ENCODE measurements around the gene GPR160. TPM values are rescaled to one million over a fixed set of nuclear protein-coding genes. Genes with fewer than 3 reads are reported as not detected.

GPR160 gene
- total RNA-seq, 4 donors from 2014 or later, result 1.5 to 6.3 (median 3.3) TPM

DNA sequence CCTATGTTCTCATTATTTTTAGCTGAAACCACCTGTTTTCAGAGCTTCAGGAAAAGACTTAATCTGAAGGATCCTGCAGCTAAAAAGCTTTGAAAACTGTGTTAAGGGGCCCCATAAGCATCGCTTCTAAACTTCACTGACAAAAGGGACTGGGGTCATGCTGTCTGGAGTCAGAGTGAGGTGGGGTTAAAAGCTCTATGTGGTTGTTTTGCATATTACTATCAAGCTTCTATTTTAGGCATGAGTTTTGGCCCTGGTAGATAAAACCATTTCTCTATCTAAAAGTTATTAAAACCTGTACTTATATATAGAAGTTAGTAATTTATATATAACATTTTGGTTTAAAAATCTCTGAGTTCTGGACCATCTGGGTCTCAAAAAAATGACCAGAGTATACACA is 45.5 kb downstream of the GPR160 start:
- no peak for DNase-seq (ENCODE audit: low spot score in 2 of 2)
- intact Hi-C loops (cut with DNase I; ENCODE audit: low total_unique reads), result no loop called here
- no peak for TF ChIP-seq POLR2A (IDR thresholded peaks at IDR 0.05)
- TF ChIP-seq, protein P1, sequence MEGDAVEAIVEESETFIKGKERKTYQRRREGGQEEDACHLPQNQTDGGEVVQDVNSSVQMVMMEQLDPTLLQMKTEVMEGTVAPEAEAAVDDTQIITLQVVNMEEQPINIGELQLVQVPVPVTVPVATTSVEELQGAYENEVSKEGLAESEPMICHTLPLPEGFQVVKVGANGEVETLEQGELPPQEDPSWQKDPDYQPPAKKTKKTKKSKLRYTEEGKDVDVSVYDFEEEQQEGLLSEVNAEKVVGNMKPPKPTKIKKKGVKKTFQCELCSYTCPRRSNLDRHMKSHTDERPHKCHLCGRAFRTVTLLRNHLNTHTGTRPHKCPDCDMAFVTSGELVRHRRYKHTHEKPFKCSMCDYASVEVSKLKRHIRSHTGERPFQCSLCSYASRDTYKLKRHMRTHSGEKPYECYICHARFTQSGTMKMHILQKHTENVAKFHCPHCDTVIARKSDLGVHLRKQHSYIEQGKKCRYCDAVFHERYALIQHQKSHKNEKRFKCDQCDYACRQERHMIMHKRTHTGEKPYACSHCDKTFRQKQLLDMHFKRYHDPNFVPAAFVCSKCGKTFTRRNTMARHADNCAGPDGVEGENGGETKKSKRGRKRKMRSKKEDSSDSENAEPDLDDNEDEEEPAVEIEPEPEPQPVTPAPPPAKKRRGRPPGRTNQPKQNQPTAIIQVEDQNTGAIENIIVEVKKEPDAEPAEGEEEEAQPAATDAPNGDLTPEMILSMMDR (IDR thresholded peaks at IDR 0.05), result no peak
- WGBS, 2 donors, result 94 to 100% methylated on average over 1 of the region's 1 CpG
- no peak overlapping the region for H3K4me3 ChIP-seq (ENCODE audit: low read depth, poor library complexity, severe bottlenecking)

DNA sequence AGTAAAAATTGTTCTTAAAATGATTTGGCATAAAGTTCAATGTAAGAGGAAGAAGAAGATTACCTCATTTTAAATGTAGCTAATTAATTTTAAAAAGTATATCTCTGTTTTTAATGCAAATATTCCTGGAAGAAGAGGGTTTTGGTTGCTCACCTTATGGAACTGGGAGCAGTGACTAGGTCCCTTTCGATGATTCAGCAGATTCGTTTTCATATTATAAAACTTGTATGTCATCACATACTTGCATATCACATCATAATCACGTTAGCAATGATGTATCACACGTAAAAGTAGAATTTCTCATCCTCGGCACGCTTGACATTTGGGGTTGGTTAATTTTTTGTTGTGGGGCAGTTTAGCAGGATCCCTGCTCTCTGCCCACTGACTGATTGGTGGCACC is 47.6 kb downstream of the GPR160 start:
- intact Hi-C loops (cut with DNase I; ENCODE audit: low total_unique reads), result no loop called here
- TF ChIP-seq POLR2A (IDR thresholded peaks at IDR 0.05), result no peak
- TF ChIP-seq, protein P1 (IDR thresholded peaks at IDR 0.05), result no peak
- DNase-seq (ENCODE audit: low spot score in 2 of 2), result no peak
- H3K4me3 ChIP-seq (ENCODE audit: low read depth, poor library complexity, severe bottlenecking), result no peak overlapping the region
- WGBS, 2 donors, result 94% methylated on average over 6 of the region's 6 CpGs

DNA sequence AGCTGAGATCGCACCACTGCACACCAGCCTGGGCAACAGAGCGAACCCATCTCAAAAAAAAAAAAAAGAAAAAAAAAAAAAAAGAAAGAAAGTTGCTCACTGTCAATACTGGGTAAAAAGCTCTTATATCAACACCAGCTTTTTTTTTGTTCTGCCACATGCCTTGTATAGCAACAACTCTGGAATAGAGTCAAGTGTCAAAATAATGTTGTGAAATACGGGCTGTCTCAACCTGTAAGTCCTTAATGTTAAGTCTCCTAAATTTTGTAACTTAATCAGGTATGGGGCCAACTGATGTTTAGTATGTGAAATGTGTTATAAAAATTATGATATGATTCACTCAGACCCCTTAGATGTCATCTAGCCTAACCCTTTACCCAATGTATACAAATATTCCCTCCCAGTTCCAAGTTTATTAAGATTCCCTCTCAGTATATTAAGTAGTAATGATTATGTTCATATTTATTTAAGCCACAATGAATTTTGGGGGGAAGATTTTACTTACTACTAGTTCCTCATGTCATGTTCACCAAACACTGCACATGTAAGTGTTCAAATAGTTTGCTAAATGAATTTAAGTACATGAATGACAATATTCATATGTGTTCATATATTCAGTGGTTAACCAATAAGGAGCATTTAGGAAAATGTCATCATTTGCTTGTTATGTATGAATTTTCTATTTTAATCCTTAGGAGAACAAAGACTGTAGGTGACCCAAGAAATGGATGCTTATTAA is 52.2 kb downstream of the GPR160 start:
- intact Hi-C loops (cut with DNase I; ENCODE audit: low total_unique reads), result no loop called here
- no peak overlapping the region for H3K4me3 ChIP-seq (ENCODE audit: low read depth, poor library complexity, severe bottlenecking)
- WGBS, 2 donors, result 90% methylated on average over 3 of the region's 3 CpGs
- TF ChIP-seq, protein P1 (IDR thresholded peaks at IDR 0.05), result no peak
- TF ChIP-seq POLR2A (IDR thresholded peaks at IDR 0.05), result no peak
- no peak for DNase-seq (ENCODE audit: low spot score in 2 of 2)

DNA sequence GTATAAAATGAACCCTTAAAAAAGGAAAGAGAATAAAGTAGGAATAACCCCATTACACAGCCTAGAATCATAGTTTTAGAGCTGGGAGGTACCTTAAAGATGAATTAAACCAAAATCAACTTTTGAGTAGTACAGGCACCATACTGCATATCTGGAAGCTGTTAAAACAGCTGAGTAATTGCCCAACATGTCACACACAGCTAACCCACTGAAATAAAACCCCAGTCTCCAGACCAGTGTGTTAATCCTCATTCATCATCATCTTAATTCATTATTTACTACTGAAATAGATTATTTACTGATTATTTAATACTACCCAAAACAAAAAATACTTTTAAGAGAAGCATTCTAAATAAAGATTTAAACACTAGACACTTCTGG is 52.8 kb downstream of the GPR160 start:
- intact Hi-C loops (cut with DNase I; ENCODE audit: low total_unique reads), result no loop called here
- no peak overlapping the region for H3K4me3 ChIP-seq (ENCODE audit: low read depth, poor library complexity, severe bottlenecking)
- DNase-seq (ENCODE audit: low spot score in 2 of 2), result no peak
- TF ChIP-seq, protein P1 (IDR thresholded peaks at IDR 0.05), result no peak
- TF ChIP-seq POLR2A (IDR thresholded peaks at IDR 0.05), result no peak

DNA sequence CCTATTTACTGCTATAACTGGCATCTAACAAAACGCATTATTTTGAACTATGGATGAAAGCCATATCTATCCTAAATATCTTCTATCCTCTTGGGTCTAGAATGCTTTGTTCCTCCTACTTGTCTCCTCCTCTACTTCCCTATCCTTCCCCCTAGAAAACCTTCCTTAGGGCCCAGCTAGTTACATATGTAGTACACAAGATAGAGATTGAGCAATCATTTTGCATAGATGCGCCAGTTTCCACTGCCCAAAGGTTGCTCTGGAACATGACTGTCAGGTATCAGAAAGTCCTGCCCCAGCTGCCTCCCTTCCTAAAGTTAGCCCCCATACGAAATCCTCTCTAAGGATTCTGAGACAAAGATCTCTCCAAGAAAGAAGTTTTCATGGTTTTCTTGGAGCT is 55.1 kb downstream of the GPR160 start:
- intact Hi-C loops (cut with DNase I; ENCODE audit: low total_unique reads), result no loop called here
- 91 to 97% methylated on average over 3 of the region's 3 CpGs for WGBS, 2 donors
- DNase-seq (ENCODE audit: low spot score in 2 of 2), result no peak
- TF ChIP-seq, protein P1 (IDR thresholded peaks at IDR 0.05), result no peak
- TF ChIP-seq POLR2A (IDR thresholded peaks at IDR 0.05), result no peak
- no peak overlapping the region for H3K4me3 ChIP-seq (ENCODE audit: low read depth, poor library complexity, severe bottlenecking)

DNA sequence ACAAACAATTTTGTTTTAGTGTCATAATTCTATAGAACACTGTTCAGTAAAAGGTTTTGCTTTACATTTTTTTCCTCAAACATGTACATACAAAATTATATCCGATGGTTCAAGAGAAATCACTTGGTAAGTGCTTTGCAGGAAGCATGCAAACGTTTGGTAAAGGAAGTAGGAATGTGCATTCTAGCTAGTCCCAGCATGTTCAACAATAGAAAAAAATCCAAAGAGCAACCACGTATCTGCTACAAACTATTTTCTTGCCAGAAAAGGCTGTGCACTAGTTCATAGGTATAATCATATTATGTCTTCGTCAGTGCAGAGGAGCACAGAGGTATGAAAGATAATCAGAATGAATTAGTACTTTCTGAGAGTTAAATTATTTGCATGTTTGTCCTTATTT is 58.0 kb downstream of the GPR160 start:
- no peak for DNase-seq (ENCODE audit: low spot score in 2 of 2)
- H3K4me3 ChIP-seq (ENCODE audit: low read depth, poor library complexity, severe bottlenecking), result no peak overlapping the region
- 46 to 58% methylated on average over 4 of the region's 4 CpGs for WGBS, 2 donors
- intact Hi-C loops (cut with DNase I; ENCODE audit: low total_unique reads), result no loop called here
- TF ChIP-seq, protein P1 (IDR thresholded peaks at IDR 0.05), result no peak
- TF ChIP-seq POLR2A (IDR thresholded peaks at IDR 0.05), result no peak

All from lower leg skin (tissue), 4 donors.